ENCODE measurements around the gene KDM5B.
"Not testable (repeated sequence)": the region's sequence is repeated elsewhere in the genome, so short reads cannot be mapped to it uniquely, and the experiment has no call there.

Gene KDM5B

GRCh38 chr1:202796670-202797069, 11.6 kb downstream of the KDM5B start:
- no peak overlapping the region for H3K4me3 ChIP-seq (ENCODE audit: low read depth, low read length)
- no peak for DNase-seq (ENCODE audit: low read depth)

GRCh38 chr1:202794931-202795330, 13.3 kb downstream of the KDM5B start:
- not testable (repeated sequence) for DNase-seq (ENCODE audit: low read depth); H3K4me3 ChIP-seq (ENCODE audit: low read depth, low read length)

- no peak for DNase-seq (ENCODE audit: low read depth)
These were observed 14.0 kb downstream of the KDM5B start for GRCh38 chr1:202794051-202794740.

GRCh38 chr1:202791077-202791747, 17.0 kb downstream of the KDM5B start:
- H3K4me3 ChIP-seq (ENCODE audit: low read depth, low read length) = no peak overlapping the region
- DNase-seq (ENCODE audit: low read depth) = no peak

More at GRCh38 chr1:202794051-202794740, 14.0 kb downstream of the KDM5B start:
- no peak overlapping the region for H3K4me3 ChIP-seq (ENCODE audit: low read depth, low read length)

GRCh38 chr1:202788800-202789199, 19.4 kb downstream of the KDM5B start:
- no peak overlapping the region for H3K4me3 ChIP-seq (ENCODE audit: low read depth, low read length)
- DNase-seq (ENCODE audit: low read depth) = no peak

GRCh38 chr1:202786804-202787203, 21.4 kb downstream of the KDM5B start:
- no peak overlapping the region for H3K4me3 ChIP-seq (ENCODE audit: low read depth, low read length)
- DNase-seq (ENCODE audit: low read depth) = no peak

- H3K4me3 ChIP-seq (ENCODE audit: low read depth, low read length) = no peak overlapping the region
- no peak for DNase-seq (ENCODE audit: low read depth)
These were observed 27.0 kb downstream of the KDM5B start for GRCh38 chr1:202781180-202781579.

- no peak for DNase-seq (ENCODE audit: low read depth)
- no peak overlapping the region for H3K4me3 ChIP-seq (ENCODE audit: low read depth, low read length)
These were observed 38.1 kb downstream of the KDM5B start for GRCh38 chr1:202770135-202770534.

- no peak for DNase-seq (ENCODE audit: low read depth)
- no peak overlapping the region for H3K4me3 ChIP-seq (ENCODE audit: low read depth, low read length)
These were observed 42.5 kb downstream of the KDM5B start for GRCh38 chr1:202765721-202766120.

- no peak overlapping the region for H3K4me3 ChIP-seq (ENCODE audit: low read depth, low read length)
- no peak for DNase-seq (ENCODE audit: low read depth)
These were observed 46.2 kb downstream of the KDM5B start for GRCh38 chr1:202762019-202762418.

GRCh38 chr1:202760589-202760988, 47.6 kb downstream of the KDM5B start:
- DNase-seq (ENCODE audit: low read depth) = no peak

GRCh38 chr1:202756391-202756790, 51.8 kb downstream of the KDM5B start:
- no peak overlapping the region for H3K4me3 ChIP-seq (ENCODE audit: low read depth, low read length)
- no peak for DNase-seq (ENCODE audit: low read depth)

More at GRCh38 chr1:202760589-202760988, 47.6 kb downstream of the KDM5B start:
- H3K4me3 ChIP-seq (ENCODE audit: low read depth, low read length) = no peak overlapping the region

GRCh38 chr1:202754293-202754692, 53.9 kb downstream of the KDM5B start:
- H3K4me3 ChIP-seq (ENCODE audit: low read depth, low read length) = no peak overlapping the region
- DNase-seq (ENCODE audit: low read depth) = no peak

GRCh38 chr1:202752774-202753173, 55.4 kb downstream of the KDM5B start:
- H3K4me3 ChIP-seq (ENCODE audit: low read depth, low read length) = no peak overlapping the region
- no peak for DNase-seq (ENCODE audit: low read depth)

GRCh38 chr1:202750761-202751160, 57.5 kb downstream of the KDM5B start:
- no peak for DNase-seq (ENCODE audit: low read depth)
- no peak overlapping the region for H3K4me3 ChIP-seq (ENCODE audit: low read depth, low read length)

GRCh38 chr1:202750024-202750423, 58.2 kb downstream of the KDM5B start:
- no peak overlapping the region for H3K4me3 ChIP-seq (ENCODE audit: low read depth, low read length)
- DNase-seq (ENCODE audit: low read depth) = no peak

GRCh38 chr1:202745323-202745888, 62.8 kb downstream of the KDM5B start:
- H3K4me3 ChIP-seq (ENCODE audit: low read depth, low read length) = no peak overlapping the region
- no peak for DNase-seq (ENCODE audit: low read depth)

GRCh38 chr1:202744770-202745169, 63.5 kb downstream of the KDM5B start:
- not testable (repeated sequence) for DNase-seq (ENCODE audit: low read depth)

GRCh38 chr1:202742496-202742895, 65.7 kb downstream of the KDM5B start:
- H3K4me3 ChIP-seq (ENCODE audit: low read depth, low read length) = no peak overlapping the region
- no peak for DNase-seq (ENCODE audit: low read depth)

More at GRCh38 chr1:202744770-202745169, 63.5 kb downstream of the KDM5B start:
- H3K4me3 ChIP-seq (ENCODE audit: low read depth, low read length) = not testable (repeated sequence)

- no peak overlapping the region for H3K4me3 ChIP-seq (ENCODE audit: low read depth, low read length)
- DNase-seq (ENCODE audit: low read depth) = no peak
These were observed 75.0 kb downstream of the KDM5B start for GRCh38 chr1:202733251-202733650.

- no peak for DNase-seq (ENCODE audit: low read depth)
- H3K4me3 ChIP-seq (ENCODE audit: low read depth, low read length) = no peak overlapping the region
These were observed 79.3 kb downstream of the KDM5B start for GRCh38 chr1:202728951-202729350.

Measured in skeletal muscle cell (primary cell).